DOHH2 (cell line): ENCODE data around the gene FAM81B.

Source experiments
- H3F3A ChIP-seq: fragments of 200-600 bp; sonication (generic), shearing (Covaris generic); 2 replicates; pipeline ENCODE4 v1.6.0; 2016; ENCODE audit warnings: antibody characterized with exemption, mild to moderate bottlenecking; ENCODE audit not compliant: control insufficient read depth, insufficient read depth
- H3K27ac ChIP-seq: fragments of 200-600 bp; sonication (generic); 2 replicates; pipeline ENCODE4 v1.5.1; 2014; ENCODE audit warnings: low read depth, mild to moderate bottlenecking, low read length, moderate library complexity
- H3K27me3 ChIP-seq: fragments of 200-600 bp; sonication (generic); 2 replicates; pipeline ENCODE4 v1.6.1; 2014; ENCODE audit warnings: mild to moderate bottlenecking, low read length, mixed read lengths; ENCODE audit not compliant: control insufficient read depth
- H3K36me3 ChIP-seq: fragments of 200-600 bp; sonication (generic); 2 replicates; pipeline ENCODE4 v1.6.1; 2014; ENCODE audit warnings: mild to moderate bottlenecking, low read length, moderate library complexity, mixed read lengths; ENCODE audit not compliant: control insufficient read depth
- H3K4me1 ChIP-seq: fragments of 200-600 bp; sonication (generic); 2 replicates; pipeline ENCODE4 v1.6.1; 2014; ENCODE audit warnings: mild to moderate bottlenecking, low read length, mixed read lengths; ENCODE audit not compliant: control insufficient read depth
- H3K4me2 ChIP-seq: fragments of 200-600 bp; sonication (generic); 2 replicates; pipeline ENCODE4 v1.6.0; 2014; ENCODE audit warnings: mild to moderate bottlenecking, low read length, moderate library complexity
- H3K4me3 ChIP-seq: fragments of 200-600 bp; sonication (generic); 2 replicates; pipeline ENCODE4 v1.5.1; 2014; ENCODE audit warnings: mild to moderate bottlenecking, low read length, mixed read lengths
- H3K79me2 ChIP-seq: fragments of 200-600 bp; sonication (generic); 2 replicates; pipeline ENCODE4 v1.6.1; 2014; ENCODE audit warnings: mild to moderate bottlenecking, low read length, mixed read lengths; ENCODE audit not compliant: control insufficient read depth
- H3K9me2 ChIP-seq: fragments of 200-600 bp; sonication (generic); replicated peaks from 2 replicates; pipeline ENCODE4 v1.6.1; 2014; ENCODE audit warnings: mild to moderate bottlenecking, low read length, mixed read lengths; ENCODE audit not compliant: control insufficient read depth
- H3K9me3 ChIP-seq: fragments of 200-600 bp; sonication (generic); 2 replicates; pipeline ENCODE4 v1.6.1; 2014; ENCODE audit warnings: antibody characterized with exemption, low read length, mixed read lengths; ENCODE audit not compliant: control insufficient read depth, insufficient read depth
- H4K20me1 ChIP-seq: fragments of 200-600 bp; sonication (generic); 2 replicates; pipeline ENCODE4 v1.6.0; 2014; ENCODE audit warnings: low read depth, mild to moderate bottlenecking, antibody characterized with exemption, low read length, moderate library complexity; ENCODE audit not compliant: control insufficient read depth, insufficient read depth
- CTCF ChIP-seq: fragments of 200-600 bp; sonication (generic); IDR thresholded peaks from one replicate; pipeline ENCODE4 v1.5.1; 2014; ENCODE audit warnings: antibody characterized with exemption, mild to moderate bottlenecking, low read depth, low read length; ENCODE audit not compliant: poor library complexity, severe bottlenecking
- EZH2phosphoT487 ChIP-seq: fragments of 200-600 bp; sonication (generic); IDR thresholded peaks from 2 replicates; pipeline ENCODE4 v1.6.1; 2017; ENCODE audit warnings: borderline replicate concordance, mild to moderate bottlenecking, antibody characterized with exemption, low read length, moderate library complexity, mixed read lengths

FAM81B gene

GRCh38 chr5:95449460-95449859 is 58.3 kb downstream of the FAM81B start:
- no peak for TF ChIP-seq EZH2phosphoT487
- Histone ChIP-seq H3K27ac (no peak overlapping the region), H3K27me3 (no peaks in the 10 kb centered on the region), H3K9me3 (no peaks in the 10 kb centered on the region), H3K9me2 (no peaks in the 10 kb centered on the region), H3K36me3 (no peaks in the 10 kb centered on the region), H3K79me2 (no peaks in the 10 kb centered on the region), H3K4me3 (no peak overlapping the region), H3K4me2 (no peak overlapping the region), H3F3A (no peaks in the 10 kb centered on the region), H4K20me1 (no peaks in the 10 kb centered on the region), H3K4me1 (no peaks in the 10 kb centered on the region)

DNA sequence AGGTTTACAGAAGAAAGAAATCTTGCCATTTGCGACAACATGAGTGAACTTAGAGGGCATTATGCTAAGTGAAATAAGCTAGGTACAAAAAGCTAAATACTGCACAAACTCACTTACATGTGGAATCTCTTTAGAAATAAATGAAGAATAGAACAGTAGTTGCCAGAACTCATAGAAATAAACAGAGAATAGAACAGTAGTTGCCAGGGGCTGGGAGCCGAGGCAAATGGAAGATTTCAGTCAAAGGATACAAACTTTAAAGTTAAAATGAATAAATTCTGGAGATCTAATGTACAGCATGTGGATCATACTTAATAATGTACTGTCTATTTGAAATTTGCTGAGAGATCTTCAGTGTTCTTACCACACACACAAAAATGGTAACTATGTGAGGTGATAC is 63.4 kb downstream of the FAM81B start:
- Histone ChIP-seq H3K36me3 (no peaks in the 10 kb centered on the region), H3K79me2 (no peaks in the 10 kb centered on the region), H4K20me1 (no peaks in the 10 kb centered on the region), H3K9me3 (no peaks in the 10 kb centered on the region), H3K4me2 (no peak overlapping the region), H3F3A (no peaks in the 10 kb centered on the region), H3K4me3 (no peak overlapping the region), H3K9me2 (no peaks in the 10 kb centered on the region), H3K4me1 (no peaks in the 10 kb centered on the region), H3K27me3 (no peaks in the 10 kb centered on the region), H3K27ac (no peak overlapping the region)
- TF ChIP-seq EZH2phosphoT487 (no peak), CTCF (no peak)

DNA sequence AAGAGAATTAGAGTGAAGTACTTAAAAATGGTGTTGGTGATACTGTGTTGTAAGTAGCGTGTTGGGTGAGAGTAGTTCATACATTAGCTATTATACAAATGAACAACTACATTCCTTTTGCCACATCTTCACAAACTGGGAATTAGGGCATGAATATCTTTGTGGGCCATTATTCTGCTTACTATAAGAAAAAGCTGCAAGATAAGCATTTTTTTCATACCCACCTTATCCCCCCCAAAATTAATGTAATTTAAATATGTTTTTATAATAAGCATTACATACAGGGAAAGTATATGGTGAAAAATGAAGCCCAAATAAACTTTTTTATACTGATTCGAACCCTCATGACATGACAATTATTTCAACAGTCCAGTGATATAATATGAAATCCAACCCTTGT is 69.5 kb downstream of the FAM81B start:
- Histone ChIP-seq H3K27me3 (no peaks in the 10 kb centered on the region), H3F3A (no peaks in the 10 kb centered on the region), H3K36me3 (peaks cover 24% of the 10 kb centered on the region), H3K4me2 (no peak overlapping the region), H3K79me2 (no peaks in the 10 kb centered on the region), H3K27ac (no peak overlapping the region), H3K9me3 (no peaks in the 10 kb centered on the region), H4K20me1 (no peaks in the 10 kb centered on the region), H3K4me1 (no peaks in the 10 kb centered on the region), H3K9me2 (no peaks in the 10 kb centered on the region), H3K4me3 (no peak overlapping the region)
- TF ChIP-seq CTCF, result no peak

- Histone ChIP-seq H3F3A (no peaks in the 10 kb centered on the region), H3K9me3 (no peaks in the 10 kb centered on the region), H3K4me2 (no peak overlapping the region), H3K27ac (no peak overlapping the region), H3K4me1 (no peaks in the 10 kb centered on the region), H3K79me2 (no peaks in the 10 kb centered on the region), H3K4me3 (no peak overlapping the region), H3K36me3 (peaks cover 42% of the 10 kb centered on the region), H3K9me2 (no peaks in the 10 kb centered on the region), H4K20me1 (no peaks in the 10 kb centered on the region), H3K27me3 (no peaks in the 10 kb centered on the region)
- TF ChIP-seq CTCF (no peak), EZH2phosphoT487 (no peak)
Observed at GRCh38 chr5:95471487-95471886, 80.3 kb downstream of the FAM81B start.
